Activated CD8-positive, alpha-beta memory T cell treated with anti-CD3 and anti-CD28 coated beads, Interleukin-2, amount 50 U/mL, for 24 hours (primary cell): Measurements from ENCODE around the gene AMOTL1.

ENCODE experiments used
- DNase-seq: peaks from one replicate; pipeline ENCODE4 v3.0.0-alpha.2; 2020; ENCODE audit errors: extremely low read depth

Gene AMOTL1

GRCh38 chr11:94925422-94926270 lies 157.5 kb downstream of the AMOTL1 start:
- no peak for DNase-seq

DNA sequence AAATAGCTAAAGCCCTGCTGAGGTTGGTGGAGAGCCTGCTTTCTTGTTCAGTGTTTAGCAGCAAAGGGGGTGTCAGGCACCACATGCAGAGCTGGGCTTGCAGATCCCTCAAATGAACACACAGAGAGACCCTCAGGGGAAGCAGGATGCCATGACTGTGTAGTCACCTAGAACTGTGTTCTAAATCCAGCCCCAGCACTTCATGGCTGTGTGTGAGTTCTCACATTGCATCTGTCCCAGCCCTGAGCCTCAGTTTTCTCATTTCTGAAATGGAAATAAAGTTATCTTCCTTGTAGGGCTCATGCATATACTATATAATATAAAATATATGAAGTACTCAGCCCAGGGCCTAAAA lies 158.1 kb downstream of the AMOTL1 start:
- no peak for DNase-seq
